Peyer's patch (tissue), 4 donors: ENCODE measurements around the gene LDAF1.

Source experiments
- POLR2A ChIP-seq, 2 donors: fragments of 450-650 bp; IDR thresholded peaks; one replicate each; pipeline ENCODE4 v1.5.1; 2017; ENCODE audit warnings: antibody characterized with exemption in 2 of 2, mild to moderate bottlenecking in 2 of 2, moderate library complexity in 2 of 2
- TF ChIP-seq, protein P1 (sequence below), 6 experiments: fragments of 450-650 bp in 4 of 6; fragments of 200-600 bp in 2 of 6; sonication (generic) in 1 of 6; IDR thresholded peaks; one replicate each; pipeline ENCODE4 v1.5.1; 2017 to 2019; ENCODE audit warnings: antibody characterized with exemption in 6 of 6, mild to moderate bottlenecking in 3 of 6, moderate library complexity in 1 of 6

DNA sequence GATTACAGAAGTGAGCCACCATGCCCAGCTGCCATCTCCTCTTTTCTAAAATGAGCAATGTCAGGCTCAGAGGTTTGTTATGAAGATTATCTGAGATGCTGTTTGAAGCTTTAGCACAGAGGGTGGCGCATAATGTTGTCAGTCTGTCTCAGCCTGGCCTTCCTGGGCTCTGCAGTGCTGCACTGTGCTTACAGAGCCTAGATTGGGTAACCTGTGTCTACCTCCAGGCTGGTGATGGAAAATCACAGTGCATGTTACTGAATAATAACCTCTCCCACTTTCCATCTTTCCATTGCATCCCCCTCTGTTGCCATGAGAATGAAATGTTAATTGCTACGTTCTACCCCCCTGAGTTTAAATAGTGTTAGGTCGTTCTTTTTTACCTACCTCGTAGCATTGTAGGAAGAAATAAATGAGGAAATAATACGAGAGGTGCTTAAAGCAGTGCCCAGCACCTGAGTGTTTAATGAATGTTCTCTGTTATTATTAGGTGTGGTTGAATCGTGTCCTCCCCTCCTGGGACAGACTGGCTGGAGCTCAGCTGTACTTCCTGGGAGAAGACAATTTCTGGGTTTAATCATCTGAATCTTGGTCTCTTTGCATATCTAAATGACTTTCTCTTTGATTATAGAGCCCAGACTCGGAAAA, 6.2 kb downstream of the LDAF1 start:
- TF ChIP-seq, protein P1, sequence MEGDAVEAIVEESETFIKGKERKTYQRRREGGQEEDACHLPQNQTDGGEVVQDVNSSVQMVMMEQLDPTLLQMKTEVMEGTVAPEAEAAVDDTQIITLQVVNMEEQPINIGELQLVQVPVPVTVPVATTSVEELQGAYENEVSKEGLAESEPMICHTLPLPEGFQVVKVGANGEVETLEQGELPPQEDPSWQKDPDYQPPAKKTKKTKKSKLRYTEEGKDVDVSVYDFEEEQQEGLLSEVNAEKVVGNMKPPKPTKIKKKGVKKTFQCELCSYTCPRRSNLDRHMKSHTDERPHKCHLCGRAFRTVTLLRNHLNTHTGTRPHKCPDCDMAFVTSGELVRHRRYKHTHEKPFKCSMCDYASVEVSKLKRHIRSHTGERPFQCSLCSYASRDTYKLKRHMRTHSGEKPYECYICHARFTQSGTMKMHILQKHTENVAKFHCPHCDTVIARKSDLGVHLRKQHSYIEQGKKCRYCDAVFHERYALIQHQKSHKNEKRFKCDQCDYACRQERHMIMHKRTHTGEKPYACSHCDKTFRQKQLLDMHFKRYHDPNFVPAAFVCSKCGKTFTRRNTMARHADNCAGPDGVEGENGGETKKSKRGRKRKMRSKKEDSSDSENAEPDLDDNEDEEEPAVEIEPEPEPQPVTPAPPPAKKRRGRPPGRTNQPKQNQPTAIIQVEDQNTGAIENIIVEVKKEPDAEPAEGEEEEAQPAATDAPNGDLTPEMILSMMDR (IDR thresholded peaks at IDR 0.05) = no peak
- TF ChIP-seq POLR2A (IDR thresholded peaks at IDR 0.05) = no peak
